ENCODE data around the gene DYNC1H1. TPM values are rescaled to one million over a fixed set of nuclear protein-coding genes. Genes with fewer than 3 reads are reported as not detected.

DYNC1H1 gene
- total RNA-seq, 6 experiments from 2014 or later, result 116 to 261 (median 161) TPM

- Histone ChIP-seq H3K27me3 (no peaks in the 10 kb centered on the region), H3K36me3 (peaks cover 33 to 61% (median 44%) of the 10 kb centered on the region in 4 donors), H3K9me3 (no peaks in the 10 kb centered on the region), H3K4me1 (peaks cover 0 to 51% (median 12%) of the 10 kb centered on the region in 4 donors), H3K27ac (peak overlapping the region in 1 of 3 donors; percentile 100), H3K4me3 (peak overlapping the region in 2 of 3 donors; percentile 71 to 77)
- whole genome bisulfite sequencing (ENCODE audit: insufficient coverage, low coverage, low lambda C conversion rate, missing lambda C conversion rate), result 58% methylated on average over 6 of the region's 6 CpGs
- TF ChIP-seq CTCF (IDR thresholded peaks at IDR 0.05) (no peak), POLR2A (IDR thresholded peaks at IDR 0.05) (no peak)
- intact Hi-C loops (cut with DNase I), result no loop called here
- no peak for ATAC-seq
- no peak for DNase-seq
Measured at GRCh38 chr14:102084931-102085330, 120.6 kb downstream of the DYNC1H1 start.

GRCh38 chr14:102085488-102085887 is 121.1 kb downstream of the DYNC1H1 start:
- ATAC-seq, result no peak
- peaks cover 0 to 51% (median 12%) of the 10 kb centered on the region in 4 donors for H3K4me1 ChIP-seq

GRCh38 chr14:102085948-102086708 is 121.8 kb downstream of the DYNC1H1 start:
- 2% methylated on average over 21 of the region's 49 CpGs for WGBS (ENCODE audit: insufficient coverage, low coverage, low lambda C conversion rate, missing lambda C conversion rate)
- Histone ChIP-seq H3K27ac (peak overlapping the region; percentile 100), H3K27me3 (no peaks in the 10 kb centered on the region), H3K36me3 (peaks cover 29 to 49% (median 36%) of the 10 kb centered on the region in 4 donors), H3K4me3 (peak overlapping the region; percentile 69 to 77 (median 71)), H3K9me3 (no peaks in the 10 kb centered on the region), H3K4me1 (peaks cover 0 to 51% (median 12%) of the 10 kb centered on the region in 4 donors)
- TF ChIP-seq CTCF (IDR thresholded peaks at IDR 0.05) (no peak), POLR2A (IDR thresholded peaks at IDR 0.05) (no peak)
- ATAC-seq (peak; percentile 3 to 33 (median 18)), DNase-seq (peak in 1 of 3 donors; percentile 61)
- intact Hi-C loops (cut with DNase I), result no loop called here

More at GRCh38 chr14:102085488-102085887, 121.1 kb downstream of the DYNC1H1 start:
- H3K36me3 ChIP-seq, result peaks cover 29 to 55% (median 39%) of the 10 kb centered on the region in 4 donors
- intact Hi-C loops (cut with DNase I), result no loop called here
- peak overlapping the region; percentile 100 for H3K27ac ChIP-seq
- WGBS (ENCODE audit: insufficient coverage, low coverage, low lambda C conversion rate, missing lambda C conversion rate), result 32% methylated on average over 9 of the region's 10 CpGs
- H3K4me3 ChIP-seq, result peak overlapping the region; percentile 69 to 77 (median 71)
- TF ChIP-seq CTCF (IDR thresholded peaks at IDR 0.05) (no peak), POLR2A (IDR thresholded peaks at IDR 0.05) (no peak)
- DNase-seq, result peak in 1 of 3 donors; percentile 46
- H3K27me3 ChIP-seq, result no peaks in the 10 kb centered on the region
- no peaks in the 10 kb centered on the region for H3K9me3 ChIP-seq

- H3K4me3 ChIP-seq, result peak overlapping the region; percentile 69 to 77 (median 71)
- ATAC-seq (no peak), DNase-seq (no peak)
- intact Hi-C loops (cut with DNase I), result no loop called here
- H3K36me3 ChIP-seq, result peaks cover 27 to 43% (median 32%) of the 10 kb centered on the region in 4 donors
- WGBS (ENCODE audit: insufficient coverage, low coverage, low lambda C conversion rate, missing lambda C conversion rate), result no CpG with 5 or more reads among the region's 32 CpGs
- TF ChIP-seq CTCF (IDR thresholded peaks at IDR 0.05) (no peak), POLR2A (IDR thresholded peaks at IDR 0.05) (no peak)
- no peaks in the 10 kb centered on the region for H3K27me3 ChIP-seq
- peak overlapping the region; percentile 100 for H3K27ac ChIP-seq
- peaks cover 0 to 49% (median 12%) of the 10 kb centered on the region in 4 donors for H3K4me1 ChIP-seq
- H3K9me3 ChIP-seq, result no peaks in the 10 kb centered on the region
Measured at GRCh38 chr14:102086709-102086971, 122.3 kb downstream of the DYNC1H1 start.
